K562 (cell line): Measurements from ENCODE around the gene SKIC3. TPM values are rescaled to one million over a fixed set of nuclear protein-coding genes. Genes with fewer than 3 reads are reported as not detected.
A peak's percentile ranks its signal among the peaks of the same experiment; 100 is the strongest.

Source experiments
- BRD9 ChIP-seq: fragments of 450-650 bp; IDR thresholded peaks from 2 replicates; pipeline ENCODE4 v1.6.1; 2018; ENCODE audit warnings: low read depth; ENCODE audit not compliant: partially characterized antibody
- ELF1 ChIP-seq: fragments of 200-800 bp; sonication (Bioruptor generic); IDR thresholded peaks from 2 replicates; pipeline ENCODE4 v1.6.1; 2016; ENCODE audit warnings: missing genetic modification characterization, missing compliant biosample characterization
- ETV1 ChIP-seq: fragments of 450-650 bp; conservative IDR thresholded peaks from 2 replicates; pipeline ENCODE4 v1.6.1; 2016; ENCODE audit warnings: missing genetic modification characterization, control low read depth, low read depth, missing compliant biosample characterization
- FOXJ2 ChIP-seq: fragments of 200-800 bp; sonication (Bioruptor generic); IDR thresholded peaks from 2 replicates; pipeline ENCODE4 v1.6.1; 2016; ENCODE audit warnings: missing genetic modification characterization, missing compliant biosample characterization
- FOXK2 ChIP-seq, 2 experiments: fragments of 450-650 bp; IDR thresholded peaks in 1 of 2; conservative IDR thresholded peaks in 1 of 2; 2 replicates each; pipeline ENCODE4 v1.6.1; 2016; ENCODE audit warnings: low read depth in 2 of 2, mild to moderate bottlenecking in 1 of 2
- FOXM1 ChIP-seq, 2 experiments: fragments of 450-650 bp in 1 of 2; sonication (generic) in 1 of 2; formaldehyde crosslinking in 1 of 2; IDR thresholded peaks; 2 replicates each; pipeline versions ENCODE4 v1.6.1 to v1.9.0; 2017 to 2022; ENCODE audit warnings: low read depth in 2 of 2, mild to moderate bottlenecking in 2 of 2, missing genetic modification reagents in 1 of 2, moderate library complexity in 1 of 2
- GABPB1 ChIP-seq: sonication (generic); formaldehyde crosslinking; IDR thresholded peaks from 2 replicates; pipeline ENCODE4 v1.8.0; 2022; ENCODE audit warnings: mild to moderate bottlenecking, missing genetic modification reagents
- GATAD2A ChIP-seq: fragments of 450-650 bp; IDR thresholded peaks from 2 replicates; pipeline ENCODE4 v1.6.1; 2017
- NR2C2 ChIP-seq, 2 experiments: fragments of 200-800 bp in 1 of 2; sonication (Bioruptor generic) in 1 of 2; sonication (generic) in 1 of 2; formaldehyde crosslinking in 1 of 2; IDR thresholded peaks; 2 replicates each; pipeline versions ENCODE4 v1.6.1 to v1.8.0; 2016 to 2022; ENCODE audit warnings: mild to moderate bottlenecking in 1 of 2, missing compliant biosample characterization in 1 of 2, missing genetic modification characterization in 1 of 2, missing genetic modification reagents in 1 of 2
- SPI1 ChIP-seq: IDR thresholded peaks from 2 replicates; pipeline ENCODE4 v1.6.1; 2011; ENCODE audit warnings: low read depth, low read length, control low read depth, borderline replicate concordance
- TBP ChIP-seq: optimal IDR thresholded peaks from 2 replicates; pipeline ENCODE3; 2011; ENCODE audit warnings: low read depth, low read length, improper control_type of control experiment
- ZNF444 ChIP-seq: fragments of 250-450 bp; sonication (Bioruptor Pico); IDR thresholded peaks from 2 replicates; pipeline ENCODE4 v1.4.0; 2020; ENCODE audit warnings: mild to moderate bottlenecking, moderate library complexity
- polyA plus RNA-seq, 8 experiments: library from polyadenylated mRNA; depleted of rRNA in 4 of 8; stranded (reverse) in 5 of 8; unstranded in 3 of 8; fragments of >200 nt; fragmentation: Nextera tagmentation in 2 of 8; fragmentation: Illumina TruSeq in 1 of 8; extraction: Ambion mirVana in 2 of 8; extraction: Trizol in 1 of 8; gene quantifications; 2 replicates each; pipeline versions ENCODE4 v1.2.1 to v1.2.3, GENCODE V29; 2011 to 2014; ENCODE audit warnings: inconsistent platforms in 1 of 8, missing spikeins in 1 of 8
- total RNA-seq, 7 experiments: library from RNA; depleted of rRNA in 6 of 7; stranded (reverse); fragments of >200 nt in 6 of 7; fragmentation: Illumina TruSeq in 2 of 7; extraction: Trizol in 2 of 7; gene quantifications; 2 replicates each; pipeline versions ENCODE4 v1.2.1 to v1.2.3, GENCODE V29; 2011 to 2021; ENCODE audit warnings: low replicate concordance in 1 of 7
- TF ChIP-seq, protein P1 (sequence below): fragments of 450-650 bp; IDR thresholded peaks from 2 replicates; pipeline ENCODE4 v1.6.1; 2016; ENCODE audit warnings: antibody characterized with exemption
- TF ChIP-seq, protein P2 (sequence below): sonication (generic); formaldehyde crosslinking; IDR thresholded peaks from 2 replicates; pipeline ENCODE4 v1.8.0; 2023; ENCODE audit warnings: missing genetic modification reagents, mild to moderate bottlenecking, borderline replicate concordance
- TF ChIP-seq, protein P3 (sequence below): IDR thresholded peaks from 2 replicates; pipeline ENCODE4 v1.6.1; 2014; ENCODE audit warnings: antibody characterized with exemption
- TF ChIP-seq, protein P4 (sequence below): IDR thresholded peaks from 2 replicates; pipeline ENCODE4 v1.6.1; 2011; ENCODE audit not compliant: insufficient read length; ENCODE audit errors: extremely low read depth

Gene SKIC3
- total and polyA plus RNA-seq, 9 of the 15 experiments (the other 6 are each of a cell fraction or from before 2014, with no cell fraction given): 30.7 to 72.4 (median 44.1) TPM

DNA sequence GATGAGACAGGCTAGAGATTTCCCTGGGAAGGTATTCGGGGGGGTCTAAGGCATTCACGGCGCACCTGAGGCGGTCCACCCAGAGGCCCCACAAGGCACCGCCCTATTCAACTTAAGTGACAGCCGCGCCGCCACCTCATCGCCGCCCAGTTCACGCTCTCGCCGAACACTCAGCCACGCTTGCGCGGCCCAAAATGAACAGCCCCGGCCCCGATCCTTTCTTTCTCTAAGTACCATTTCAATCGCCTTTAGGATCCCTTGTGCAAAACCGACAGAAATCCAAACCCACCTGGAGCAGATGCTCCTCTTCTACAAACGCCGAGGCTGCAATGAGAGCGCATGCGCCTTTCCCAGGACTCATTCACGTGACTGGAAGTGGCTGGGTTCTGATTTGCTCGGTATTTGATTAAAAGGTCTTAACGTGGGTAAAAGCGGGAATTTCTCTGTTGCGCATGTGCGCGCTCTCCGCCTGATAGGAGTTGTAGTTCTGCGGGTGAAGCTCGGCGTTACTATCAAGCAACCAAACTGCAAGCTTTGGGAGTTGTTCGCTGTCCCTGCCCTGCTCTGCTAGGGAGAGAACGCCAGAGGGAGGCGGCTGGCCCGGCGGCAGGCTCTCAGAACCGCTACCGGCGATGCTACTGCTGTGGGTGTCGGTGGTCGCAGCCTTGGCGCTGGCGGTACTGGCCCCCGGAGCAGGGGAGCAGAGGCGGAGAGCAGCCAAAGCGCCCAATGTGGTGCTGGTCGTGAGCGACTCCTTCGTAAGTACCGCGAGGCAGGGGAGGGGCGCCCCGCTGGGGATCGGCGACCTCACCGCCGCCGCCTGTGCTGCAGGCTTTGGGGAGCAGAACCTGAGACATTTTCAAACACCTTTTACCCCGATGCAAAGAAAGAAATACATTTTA lies at the start of gene SKIC3, which contains the start of gene ARSK (continued):
- TF ChIP-seq, protein P1, sequence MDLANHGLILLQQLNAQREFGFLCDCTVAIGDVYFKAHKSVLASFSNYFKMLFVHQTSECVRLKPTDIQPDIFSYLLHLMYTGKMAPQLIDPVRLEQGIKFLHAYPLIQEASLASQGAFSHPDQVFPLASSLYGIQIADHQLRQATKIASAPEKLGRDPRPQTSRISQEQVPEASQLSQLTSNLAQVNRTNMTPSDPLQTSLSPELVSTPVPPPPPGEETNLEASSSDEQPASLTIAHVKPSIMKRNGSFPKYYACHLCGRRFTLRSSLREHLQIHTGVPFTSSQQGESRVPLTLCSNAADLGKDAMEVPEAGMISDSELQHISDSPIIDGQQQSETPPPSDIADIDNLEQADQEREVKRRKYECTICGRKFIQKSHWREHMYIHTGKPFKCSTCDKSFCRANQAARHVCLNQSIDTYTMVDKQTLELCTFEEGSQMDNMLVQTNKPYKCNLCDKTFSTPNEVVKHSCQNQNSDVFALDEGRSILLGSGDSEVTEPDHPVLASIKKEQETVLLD: peak; percentile 97
- TF ChIP-seq NR2C2 (CRISPR knock-in tag; IDR thresholded peaks at IDR 0.05): 0 out of 2 replicates have a peak, but pooled peaks have one; percentile 64
- peak; percentile 46; the same call in 1 of the 2 replicates for TF ChIP-seq NR2C2 (tag; IDR thresholded peaks at IDR 0.05)
- 0 out of 2 replicates have a peak, but pooled peaks have one; percentile 43 for TF ChIP-seq FOXJ2
- TF ChIP-seq GABPB1 (CRISPR knock-in tag): peak; percentile 56; the same call in 1 of the 2 replicates
- peak; percentile 33 for TF ChIP-seq BRD9
- no peak for TF ChIP-seq GATAD2A
- TF ChIP-seq, protein P2, sequence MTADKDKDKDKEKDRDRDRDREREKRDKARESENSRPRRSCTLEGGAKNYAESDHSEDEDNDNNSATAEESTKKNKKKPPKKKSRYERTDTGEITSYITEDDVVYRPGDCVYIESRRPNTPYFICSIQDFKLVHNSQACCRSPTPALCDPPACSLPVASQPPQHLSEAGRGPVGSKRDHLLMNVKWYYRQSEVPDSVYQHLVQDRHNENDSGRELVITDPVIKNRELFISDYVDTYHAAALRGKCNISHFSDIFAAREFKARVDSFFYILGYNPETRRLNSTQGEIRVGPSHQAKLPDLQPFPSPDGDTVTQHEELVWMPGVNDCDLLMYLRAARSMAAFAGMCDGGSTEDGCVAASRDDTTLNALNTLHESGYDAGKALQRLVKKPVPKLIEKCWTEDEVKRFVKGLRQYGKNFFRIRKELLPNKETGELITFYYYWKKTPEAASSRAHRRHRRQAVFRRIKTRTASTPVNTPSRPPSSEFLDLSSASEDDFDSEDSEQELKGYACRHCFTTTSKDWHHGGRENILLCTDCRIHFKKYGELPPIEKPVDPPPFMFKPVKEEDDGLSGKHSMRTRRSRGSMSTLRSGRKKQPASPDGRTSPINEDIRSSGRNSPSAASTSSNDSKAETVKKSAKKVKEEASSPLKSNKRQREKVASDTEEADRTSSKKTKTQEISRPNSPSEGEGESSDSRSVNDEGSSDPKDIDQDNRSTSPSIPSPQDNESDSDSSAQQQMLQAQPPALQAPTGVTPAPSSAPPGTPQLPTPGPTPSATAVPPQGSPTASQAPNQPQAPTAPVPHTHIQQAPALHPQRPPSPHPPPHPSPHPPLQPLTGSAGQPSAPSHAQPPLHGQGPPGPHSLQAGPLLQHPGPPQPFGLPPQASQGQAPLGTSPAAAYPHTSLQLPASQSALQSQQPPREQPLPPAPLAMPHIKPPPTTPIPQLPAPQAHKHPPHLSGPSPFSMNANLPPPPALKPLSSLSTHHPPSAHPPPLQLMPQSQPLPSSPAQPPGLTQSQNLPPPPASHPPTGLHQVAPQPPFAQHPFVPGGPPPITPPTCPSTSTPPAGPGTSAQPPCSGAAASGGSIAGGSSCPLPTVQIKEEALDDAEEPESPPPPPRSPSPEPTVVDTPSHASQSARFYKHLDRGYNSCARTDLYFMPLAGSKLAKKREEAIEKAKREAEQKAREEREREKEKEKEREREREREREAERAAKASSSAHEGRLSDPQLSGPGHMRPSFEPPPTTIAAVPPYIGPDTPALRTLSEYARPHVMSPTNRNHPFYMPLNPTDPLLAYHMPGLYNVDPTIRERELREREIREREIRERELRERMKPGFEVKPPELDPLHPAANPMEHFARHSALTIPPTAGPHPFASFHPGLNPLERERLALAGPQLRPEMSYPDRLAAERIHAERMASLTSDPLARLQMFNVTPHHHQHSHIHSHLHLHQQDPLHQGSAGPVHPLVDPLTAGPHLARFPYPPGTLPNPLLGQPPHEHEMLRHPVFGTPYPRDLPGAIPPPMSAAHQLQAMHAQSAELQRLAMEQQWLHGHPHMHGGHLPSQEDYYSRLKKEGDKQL (CRISPR knock-in tag): 0 out of 2 replicates have a peak, but pooled peaks have one; percentile 79
- TF ChIP-seq, protein P3, sequence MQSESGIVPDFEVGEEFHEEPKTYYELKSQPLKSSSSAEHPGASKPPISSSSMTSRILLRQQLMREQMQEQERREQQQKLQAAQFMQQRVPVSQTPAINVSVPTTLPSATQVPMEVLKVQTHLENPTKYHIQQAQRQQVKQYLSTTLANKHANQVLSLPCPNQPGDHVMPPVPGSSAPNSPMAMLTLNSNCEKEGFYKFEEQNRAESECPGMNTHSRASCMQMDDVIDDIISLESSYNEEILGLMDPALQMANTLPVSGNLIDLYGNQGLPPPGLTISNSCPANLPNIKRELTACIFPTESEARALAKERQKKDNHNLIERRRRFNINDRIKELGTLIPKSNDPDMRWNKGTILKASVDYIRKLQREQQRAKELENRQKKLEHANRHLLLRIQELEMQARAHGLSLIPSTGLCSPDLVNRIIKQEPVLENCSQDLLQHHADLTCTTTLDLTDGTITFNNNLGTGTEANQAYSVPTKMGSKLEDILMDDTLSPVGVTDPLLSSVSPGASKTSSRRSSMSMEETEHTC: peak; percentile 93
- peak; percentile 52; the same call in 1 of the 2 replicates for TF ChIP-seq ETV1
- peak; percentile 86 for TF ChIP-seq TBP
- TF ChIP-seq, protein P4, sequence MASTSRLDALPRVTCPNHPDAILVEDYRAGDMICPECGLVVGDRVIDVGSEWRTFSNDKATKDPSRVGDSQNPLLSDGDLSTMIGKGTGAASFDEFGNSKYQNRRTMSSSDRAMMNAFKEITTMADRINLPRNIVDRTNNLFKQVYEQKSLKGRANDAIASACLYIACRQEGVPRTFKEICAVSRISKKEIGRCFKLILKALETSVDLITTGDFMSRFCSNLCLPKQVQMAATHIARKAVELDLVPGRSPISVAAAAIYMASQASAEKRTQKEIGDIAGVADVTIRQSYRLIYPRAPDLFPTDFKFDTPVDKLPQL: peak; percentile 53
- peak; percentile 55; the same call in 1 of the 2 replicates for TF ChIP-seq FOXM1 (IDR thresholded peaks at IDR 0.05; ENCODE audit: low read depth)
- no peak; the same call in none of the 2 replicates for TF ChIP-seq FOXM1 (CRISPR knock-in tag; IDR thresholded peaks at IDR 0.05; ENCODE audit: low read depth)
- TF ChIP-seq ZNF444 (CRISPR knock-in tag): no peak
- TF ChIP-seq SPI1: no peak
- peak; percentile 57 to 84; a peak in 2 of 4 replicates for TF ChIP-seq FOXK2 (conservative IDR thresholded peaks at IDR 0.05 in 1 of 2, IDR thresholded peaks at IDR 0.05 in 1 of 2; ENCODE audit: low read depth in 2 of 2)
- TF ChIP-seq ELF1 (tag): no peak; the same call in 1 of the 2 replicates
